ENCODE data around the gene GAST. TPM values are rescaled to one million over a fixed set of nuclear protein-coding genes. Genes with fewer than 3 reads are reported as not detected.

Gene GAST
- total and polyA plus RNA-seq, 2 of the 13 experiments (the other 11 are each of a cell fraction or from before 2014, with no cell fraction given) = 0.32 to 0.42 TPM

DNA sequence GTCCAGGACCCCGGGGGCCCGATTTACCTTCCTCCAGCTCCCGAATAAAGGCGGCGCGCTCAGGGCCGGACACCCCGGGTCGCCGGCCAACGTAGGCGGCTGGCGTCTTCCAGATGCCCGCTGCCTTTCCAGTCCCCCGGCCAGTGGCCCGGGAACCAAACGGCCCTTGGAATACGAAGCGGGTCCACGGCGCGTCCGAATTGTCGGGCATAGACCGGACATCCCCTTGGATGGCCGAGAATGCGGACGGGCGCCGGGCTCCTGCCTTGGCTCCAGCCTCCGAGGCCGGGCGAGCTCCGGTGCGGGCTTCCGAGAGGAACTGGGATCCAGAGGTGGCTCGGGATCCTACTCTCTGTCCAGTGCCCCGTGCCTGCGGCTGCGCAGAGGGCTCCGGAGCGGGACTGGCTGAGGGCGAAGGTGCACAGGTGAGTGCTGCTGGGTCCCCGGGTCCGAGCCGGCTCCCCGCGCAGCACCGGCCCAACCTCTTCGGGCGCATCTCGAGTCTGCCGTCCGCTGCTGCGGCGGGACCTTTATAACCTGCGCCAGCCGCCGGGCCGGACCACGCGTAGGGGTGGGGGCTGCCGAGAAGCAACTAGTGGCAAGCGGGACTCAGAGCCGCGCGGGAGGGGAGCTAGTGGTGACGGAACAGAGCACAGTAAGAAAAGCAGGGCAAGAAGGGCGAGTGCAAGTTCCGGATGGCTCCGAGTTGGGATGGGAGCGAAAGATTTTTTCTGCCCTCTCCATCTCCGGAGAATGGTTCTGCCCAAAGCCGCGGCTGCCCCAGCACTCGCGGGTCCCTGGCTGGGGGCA is 22.2 kb downstream of the GAST start, which contains the start of gene HAP1 (continued):
- TF ChIP-seq PHB2 (IDR thresholded peaks at IDR 0.05; ENCODE audit: partially characterized antibody) (no peak), ZSCAN20 (CRISPR knock-in tag; IDR thresholded peaks at IDR 0.05; ENCODE audit: borderline replicate concordance) (no peak), KDM4B (CRISPR knock-in tag; IDR thresholded peaks at IDR 0.05) (no peak), SALL2 (CRISPR knock-in tag; IDR thresholded peaks at IDR 0.05) (peak; percentile 18; the same call in 1 of the 2 replicates), SNAI1 (CRISPR knock-in tag; IDR thresholded peaks at IDR 0.05; ENCODE audit: borderline replicate concordance) (peak; percentile 66; the same call in 1 of the 2 replicates), MXD3 (CRISPR knock-in tag; IDR thresholded peaks at IDR 0.05) (no peak; the same call in 1 of the 2 replicates), ESRRA (CRISPR knock-in tag; IDR thresholded peaks at IDR 0.05; ENCODE audit: low read depth) (no peak), ZNF574 (CRISPR knock-in tag; IDR thresholded peaks at IDR 0.05) (peak; percentile 46; the same call in 1 of the 2 replicates), ETV5 (CRISPR knock-in tag; IDR thresholded peaks at IDR 0.05; ENCODE audit: borderline replicate concordance) (no peak), ZNF780A (CRISPR knock-in tag; IDR thresholded peaks at IDR 0.05) (no peak; the same call in 1 of the 2 replicates), ATF5 (CRISPR knock-in tag; IDR thresholded peaks at IDR 0.05; ENCODE audit: low read depth) (no peak), RXRA (CRISPR knock-in tag; IDR thresholded peaks at IDR 0.05) (no peak), ZSCAN21 (CRISPR knock-in tag; IDR thresholded peaks at IDR 0.05; ENCODE audit: borderline replicate concordance) (no peak), RFXAP (CRISPR knock-in tag; IDR thresholded peaks at IDR 0.05; ENCODE audit: borderline replicate concordance) (peak; percentile 25; the same call in 1 of the 2 replicates), ZNF7 (CRISPR knock-in tag; IDR thresholded peaks at IDR 0.05) (no peak), HES4 (CRISPR knock-in tag; IDR thresholded peaks at IDR 0.05; ENCODE audit: borderline replicate concordance) (peak; percentile 56), ZNF543 (CRISPR knock-in tag; IDR thresholded peaks at IDR 0.05) (peak; percentile 29; the same call in 1 of the 2 replicates)
- TF ChIP-seq, protein P1, sequence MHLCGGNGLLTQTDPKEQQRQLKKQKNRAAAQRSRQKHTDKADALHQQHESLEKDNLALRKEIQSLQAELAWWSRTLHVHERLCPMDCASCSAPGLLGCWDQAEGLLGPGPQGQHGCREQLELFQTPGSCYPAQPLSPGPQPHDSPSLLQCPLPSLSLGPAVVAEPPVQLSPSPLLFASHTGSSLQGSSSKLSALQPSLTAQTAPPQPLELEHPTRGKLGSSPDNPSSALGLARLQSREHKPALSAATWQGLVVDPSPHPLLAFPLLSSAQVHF (CRISPR knock-in tag; IDR thresholded peaks at IDR 0.05) = no peak
- TF ChIP-seq, protein P2, sequence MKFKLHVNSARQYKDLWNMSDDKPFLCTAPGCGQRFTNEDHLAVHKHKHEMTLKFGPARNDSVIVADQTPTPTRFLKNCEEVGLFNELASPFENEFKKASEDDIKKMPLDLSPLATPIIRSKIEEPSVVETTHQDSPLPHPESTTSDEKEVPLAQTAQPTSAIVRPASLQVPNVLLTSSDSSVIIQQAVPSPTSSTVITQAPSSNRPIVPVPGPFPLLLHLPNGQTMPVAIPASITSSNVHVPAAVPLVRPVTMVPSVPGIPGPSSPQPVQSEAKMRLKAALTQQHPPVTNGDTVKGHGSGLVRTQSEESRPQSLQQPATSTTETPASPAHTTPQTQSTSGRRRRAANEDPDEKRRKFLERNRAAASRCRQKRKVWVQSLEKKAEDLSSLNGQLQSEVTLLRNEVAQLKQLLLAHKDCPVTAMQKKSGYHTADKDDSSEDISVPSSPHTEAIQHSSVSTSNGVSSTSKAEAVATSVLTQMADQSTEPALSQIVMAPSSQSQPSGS (CRISPR knock-in tag; IDR thresholded peaks at IDR 0.05) = no peak
- TF ChIP-seq, protein P3, sequence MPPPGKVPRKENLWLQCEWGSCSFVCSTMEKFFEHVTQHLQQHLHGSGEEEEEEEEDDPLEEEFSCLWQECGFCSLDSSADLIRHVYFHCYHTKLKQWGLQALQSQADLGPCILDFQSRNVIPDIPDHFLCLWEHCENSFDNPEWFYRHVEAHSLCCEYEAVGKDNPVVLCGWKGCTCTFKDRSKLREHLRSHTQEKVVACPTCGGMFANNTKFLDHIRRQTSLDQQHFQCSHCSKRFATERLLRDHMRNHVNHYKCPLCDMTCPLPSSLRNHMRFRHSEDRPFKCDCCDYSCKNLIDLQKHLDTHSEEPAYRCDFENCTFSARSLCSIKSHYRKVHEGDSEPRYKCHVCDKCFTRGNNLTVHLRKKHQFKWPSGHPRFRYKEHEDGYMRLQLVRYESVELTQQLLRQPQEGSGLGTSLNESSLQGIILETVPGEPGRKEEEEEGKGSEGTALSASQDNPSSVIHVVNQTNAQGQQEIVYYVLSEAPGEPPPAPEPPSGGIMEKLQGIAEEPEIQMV (CRISPR knock-in tag; IDR thresholded peaks at IDR 0.05; ENCODE audit: low read depth) = no peak

Data from HepG2 (cell line).